ENCODE measurements around the gene MAGI2.

MAGI2 gene

GRCh38 chr7:78168865-78169264 is 1284.6 kb downstream of the MAGI2 start (continued):
- TF ChIP-seq ZNF565 (CRISPR knock-in tag; conservative IDR thresholded peaks at IDR 0.05; ENCODE audit: low read depth) = no peak

- TF ChIP-seq ZNF565 (CRISPR knock-in tag; conservative IDR thresholded peaks at IDR 0.05; ENCODE audit: low read depth) (no peak), CSDC2 (CRISPR knock-in tag; IDR thresholded peaks at IDR 0.05) (no peak), PPARA (CRISPR knock-in tag; IDR thresholded peaks at IDR 0.05; ENCODE audit: borderline replicate concordance) (no peak), BACH2 (CRISPR knock-in tag; IDR thresholded peaks at IDR 0.05; ENCODE audit: borderline replicate concordance) (no peak), ARNTL (CRISPR knock-in tag; IDR thresholded peaks at IDR 0.05; ENCODE audit: borderline replicate concordance, low read depth) (no peak), ZFP30 (CRISPR knock-in tag; IDR thresholded peaks at IDR 0.05) (no peak), TCF4 (CRISPR knock-in tag; IDR thresholded peaks at IDR 0.05; ENCODE audit: borderline replicate concordance) (no peak), ISL1 (CRISPR knock-in tag; IDR thresholded peaks at IDR 0.05) (no peak), ZNF8 (CRISPR knock-in tag; IDR thresholded peaks at IDR 0.05) (no peak), CREB5 (CRISPR knock-in tag; IDR thresholded peaks at IDR 0.05; ENCODE audit: low read depth) (no peak), ESRRG (CRISPR knock-in tag; IDR thresholded peaks at IDR 0.05) (no peak), TOX (CRISPR knock-in tag; IDR thresholded peaks at IDR 0.05; ENCODE audit: borderline replicate concordance) (no peak), OSR1 (CRISPR knock-in tag; IDR thresholded peaks at IDR 0.05) (no peak), GLIS3 (CRISPR knock-in tag; IDR thresholded peaks at IDR 0.05) (no peak), CSRNP3 (CRISPR knock-in tag; IDR thresholded peaks at IDR 0.05) (no peak), RARB (CRISPR knock-in tag; IDR thresholded peaks at IDR 0.05) (no peak)
Observed at GRCh38 chr7:78167860-78168259, 1285.6 kb downstream of the MAGI2 start.

GRCh38 chr7:78165854-78166253 is 1287.6 kb downstream of the MAGI2 start:
- no peak for ATAC-seq
- TF ChIP-seq ISL1 (CRISPR knock-in tag; IDR thresholded peaks at IDR 0.05) = no peak
- TF ChIP-seq OSR1 (CRISPR knock-in tag; IDR thresholded peaks at IDR 0.05) = no peak
- no peak for TF ChIP-seq GLIS3 (CRISPR knock-in tag; IDR thresholded peaks at IDR 0.05)
- TF ChIP-seq ZNF8 (CRISPR knock-in tag; IDR thresholded peaks at IDR 0.05) = no peak
- no peak for TF ChIP-seq SNAI2 (CRISPR knock-in tag; IDR thresholded peaks at IDR 0.05)
- TF ChIP-seq RARB (CRISPR knock-in tag; IDR thresholded peaks at IDR 0.05) = no peak

More at GRCh38 chr7:78167860-78168259, 1285.6 kb downstream of the MAGI2 start:
- ATAC-seq = no peak

GRCh38 chr7:78165454-78165853 is 1288.0 kb downstream of the MAGI2 start:
- ATAC-seq = no peak

GRCh38 chr7:78164459-78164858 is 1289.0 kb downstream of the MAGI2 start:
- ATAC-seq = no peak; the same call in 2 of the 3 replicates
- TF ChIP-seq TOX (CRISPR knock-in tag; IDR thresholded peaks at IDR 0.05; ENCODE audit: borderline replicate concordance) (no peak), PPARA (CRISPR knock-in tag; IDR thresholded peaks at IDR 0.05; ENCODE audit: borderline replicate concordance) (no peak), CSRNP3 (CRISPR knock-in tag; IDR thresholded peaks at IDR 0.05) (no peak), ZFP3 (CRISPR knock-in tag; IDR thresholded peaks at IDR 0.05) (no peak), OSR1 (CRISPR knock-in tag; IDR thresholded peaks at IDR 0.05) (no peak), BACH2 (CRISPR knock-in tag; IDR thresholded peaks at IDR 0.05; ENCODE audit: borderline replicate concordance) (no peak), RARB (CRISPR knock-in tag; IDR thresholded peaks at IDR 0.05) (no peak), CSDC2 (CRISPR knock-in tag; IDR thresholded peaks at IDR 0.05) (no peak), TCF4 (CRISPR knock-in tag; IDR thresholded peaks at IDR 0.05; ENCODE audit: borderline replicate concordance) (no peak), CREB5 (CRISPR knock-in tag; IDR thresholded peaks at IDR 0.05; ENCODE audit: low read depth) (no peak)

More at GRCh38 chr7:78165454-78165853, 1288.0 kb downstream of the MAGI2 start:
- TF ChIP-seq ZFP3 (CRISPR knock-in tag; IDR thresholded peaks at IDR 0.05) (no peak), PPARA (CRISPR knock-in tag; IDR thresholded peaks at IDR 0.05; ENCODE audit: borderline replicate concordance) (no peak)

- TF ChIP-seq SNAI2 (CRISPR knock-in tag; IDR thresholded peaks at IDR 0.05) = no peak
- TF ChIP-seq PATZ1 (CRISPR knock-in tag; IDR thresholded peaks at IDR 0.05; ENCODE audit: borderline replicate concordance) = no peak
- no peak for TF ChIP-seq CSDC2 (CRISPR knock-in tag; IDR thresholded peaks at IDR 0.05)
- no peak for TF ChIP-seq TOX (CRISPR knock-in tag; IDR thresholded peaks at IDR 0.05; ENCODE audit: borderline replicate concordance)
- TF ChIP-seq CREB5 (CRISPR knock-in tag; IDR thresholded peaks at IDR 0.05; ENCODE audit: low read depth) = no peak
- TF ChIP-seq ZC3H10 (CRISPR knock-in tag; IDR thresholded peaks at IDR 0.05) = no peak
- TF ChIP-seq ZNF70 (CRISPR knock-in tag; IDR thresholded peaks at IDR 0.05) = no peak
- TF ChIP-seq ISL1 (CRISPR knock-in tag; IDR thresholded peaks at IDR 0.05) = no peak
- ATAC-seq = no peak
Observed at GRCh38 chr7:78161781-78162180, 1291.7 kb downstream of the MAGI2 start.

Data from SK-N-SH treated with all-trans-retinoic acid at 6 μM for 48 hours (cell line).